GM19468 (cell line): ENCODE results near the gene NRG2.

ENCODE experiments used
- ATAC-seq: cut with Tn5 transposase; IDR thresholded peaks from one replicate; pipeline ENCODE4 v1.9.1; 2021; ENCODE audit warnings: mild to moderate bottlenecking, moderate library complexity, moderate number of reproducible peaks; ENCODE audit not compliant: unreplicated experiment; ENCODE audit errors: extremely low read depth

Gene NRG2

DNA sequence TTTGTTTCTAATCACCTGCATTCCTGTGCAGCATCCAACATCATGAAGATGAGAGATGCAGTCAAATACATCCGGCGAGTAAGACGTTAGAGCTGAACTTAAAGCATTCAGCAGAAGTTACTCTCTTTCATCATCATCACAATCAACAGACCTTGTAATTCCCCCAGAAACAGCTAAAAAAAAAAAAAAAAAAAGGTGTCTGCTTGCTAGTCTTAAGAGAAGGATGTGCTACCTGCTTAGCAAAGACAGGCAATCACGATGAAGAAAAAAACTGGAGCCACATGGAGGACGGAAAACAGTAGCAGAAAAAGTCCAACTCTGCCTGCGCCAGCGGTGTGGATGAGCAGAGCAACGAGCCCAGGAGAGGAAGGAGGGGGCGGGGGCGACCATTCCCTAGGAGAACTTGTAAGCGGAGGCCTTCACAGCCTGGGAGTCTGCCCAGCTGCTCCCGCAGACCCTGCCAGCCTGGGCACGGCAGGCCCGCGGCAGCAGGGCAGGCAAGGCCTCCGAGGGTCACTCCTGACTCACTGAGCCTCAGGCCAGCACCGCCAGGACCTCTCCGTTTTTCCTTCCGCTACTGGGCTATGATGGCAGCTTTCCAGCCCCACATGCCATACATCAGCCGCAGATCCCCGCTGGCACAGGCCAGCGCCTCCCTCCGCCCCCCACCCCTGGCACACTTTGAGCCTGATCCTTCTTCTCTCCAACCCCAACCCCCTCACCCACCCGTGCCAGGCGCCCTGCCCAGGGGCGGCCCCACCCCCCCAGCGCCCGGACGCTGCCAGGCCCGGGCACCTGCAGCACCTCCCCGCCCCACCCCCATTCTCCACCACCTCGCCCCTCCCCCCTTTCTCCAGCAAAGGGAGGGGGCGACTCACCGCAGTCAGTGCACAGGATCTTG, 1.4 kb downstream of the NRG2 start:
- ATAC-seq, result no peak

DNA sequence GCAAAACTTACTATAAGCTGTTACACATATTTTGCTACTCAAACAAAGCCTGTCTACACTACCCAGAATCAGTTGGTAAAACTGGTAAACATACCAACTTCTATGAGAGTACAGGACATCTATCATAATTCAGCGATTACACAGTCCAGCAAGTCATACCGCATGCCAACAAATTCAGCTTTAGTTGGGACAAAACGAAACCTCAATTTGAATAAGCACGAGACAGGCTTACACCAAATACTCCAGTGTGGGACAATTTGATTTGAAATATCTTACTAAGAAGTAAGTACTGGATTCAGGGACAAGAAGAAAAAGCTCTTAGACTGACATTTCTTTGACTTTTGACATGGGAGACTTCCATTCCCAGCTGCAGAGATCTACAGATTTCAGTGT, 2.0 kb downstream of the NRG2 start:
- ATAC-seq, result no peak

DNA sequence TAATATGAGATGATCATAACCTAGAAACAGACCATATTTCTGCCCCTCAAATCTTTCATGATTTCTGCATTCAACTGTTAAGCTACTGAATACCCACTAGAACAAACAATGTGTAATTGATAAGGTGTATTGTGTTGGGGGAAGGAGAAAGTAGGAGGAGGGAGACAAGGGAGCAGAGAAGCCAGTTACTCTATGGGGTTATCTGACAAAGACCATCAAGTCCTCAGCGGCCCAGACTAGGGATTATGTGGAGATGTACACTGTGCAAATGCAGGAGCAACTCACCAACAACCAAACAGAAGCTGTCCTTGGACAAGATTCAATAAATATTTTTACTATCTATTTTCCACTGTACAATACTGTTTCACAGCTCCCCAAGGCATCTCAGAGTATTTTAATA, 2.7 kb downstream of the NRG2 start:
- no peak for ATAC-seq

DNA sequence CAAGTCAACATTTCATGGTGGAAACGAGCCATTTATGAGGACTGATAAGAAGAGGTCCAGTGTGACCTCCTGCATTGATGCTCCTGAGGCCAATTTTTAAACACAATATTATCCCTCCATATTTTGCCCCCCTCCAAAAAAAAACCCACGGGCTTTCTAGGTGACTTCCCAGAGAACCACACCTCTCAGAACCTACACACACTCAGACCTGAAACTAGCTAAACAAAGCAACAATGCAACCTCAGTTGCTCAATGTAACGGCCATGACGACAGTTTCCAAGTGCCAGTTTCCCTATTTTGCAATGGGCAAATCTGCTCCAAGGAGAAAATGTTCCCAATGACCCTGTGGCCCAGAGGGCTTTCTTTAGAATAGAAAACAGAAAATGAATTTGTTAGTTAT, 3.5 kb downstream of the NRG2 start:
- ATAC-seq, result no peak

DNA sequence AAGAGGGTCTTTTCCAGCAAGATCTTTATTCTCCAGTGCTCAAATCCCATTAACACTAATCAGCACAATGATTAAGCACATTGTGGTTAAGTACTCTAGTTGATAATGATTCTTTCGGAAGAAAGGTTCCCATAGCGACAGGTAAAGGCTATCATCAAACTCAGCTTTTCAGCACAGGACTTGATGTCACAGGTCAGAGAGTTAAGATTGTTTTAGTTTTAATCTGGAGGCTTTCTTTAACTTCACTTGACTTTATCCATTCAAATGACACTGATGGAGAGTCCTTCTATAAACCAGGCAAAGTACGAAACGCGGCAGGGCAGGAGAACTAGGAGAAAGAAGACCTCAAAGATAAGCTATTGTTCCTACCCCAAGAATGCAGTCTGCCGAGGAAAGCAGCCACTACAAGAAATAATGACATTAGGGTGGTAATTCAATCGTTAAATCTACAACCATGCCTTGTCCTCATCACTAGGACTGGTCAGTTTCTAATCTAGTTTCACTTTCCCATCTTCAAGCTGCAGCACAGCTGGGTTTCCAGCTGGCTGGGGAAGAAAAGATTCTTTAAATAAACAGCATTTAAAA, 4.6 kb downstream of the NRG2 start:
- ATAC-seq, result no peak

DNA sequence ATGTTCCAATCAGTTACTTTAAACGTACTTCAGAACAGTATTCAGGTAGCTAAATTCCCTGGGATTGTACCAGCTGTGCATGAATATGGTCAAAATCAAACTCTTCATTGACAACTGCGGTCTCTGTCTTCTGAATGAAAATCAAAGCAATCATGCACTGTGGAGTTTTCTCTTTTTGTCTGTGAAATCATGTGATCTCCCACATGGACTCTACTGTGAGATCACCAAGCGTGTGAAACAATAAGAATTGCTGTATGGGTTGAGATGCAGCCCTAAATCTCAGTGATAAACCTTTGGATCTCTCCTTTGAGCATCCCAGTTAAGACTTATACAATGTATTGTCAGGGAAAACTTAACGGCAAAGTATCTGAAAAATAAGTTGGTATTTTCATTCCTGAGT, 6.1 kb downstream of the NRG2 start:
- ATAC-seq, result no peak

DNA sequence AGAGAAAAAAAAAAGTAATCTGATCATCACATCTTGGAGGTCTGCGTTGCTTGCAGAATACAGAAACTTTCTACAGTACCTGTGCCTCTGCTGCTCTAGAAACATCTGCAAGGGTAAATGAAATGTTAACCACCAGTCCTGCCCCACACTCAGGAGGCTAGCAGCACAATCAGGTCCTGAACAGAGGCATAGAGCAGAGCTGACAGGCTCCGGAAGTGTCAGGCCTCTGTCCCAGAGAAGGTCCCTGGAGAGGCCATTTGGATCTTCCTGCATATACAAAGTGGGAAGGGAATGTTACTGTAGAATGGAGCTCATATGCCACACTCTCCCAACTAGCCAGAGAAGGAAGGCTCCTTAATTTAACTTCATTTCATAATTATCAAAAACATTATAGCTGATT, 7.2 kb downstream of the NRG2 start:
- ATAC-seq, result no peak

DNA sequence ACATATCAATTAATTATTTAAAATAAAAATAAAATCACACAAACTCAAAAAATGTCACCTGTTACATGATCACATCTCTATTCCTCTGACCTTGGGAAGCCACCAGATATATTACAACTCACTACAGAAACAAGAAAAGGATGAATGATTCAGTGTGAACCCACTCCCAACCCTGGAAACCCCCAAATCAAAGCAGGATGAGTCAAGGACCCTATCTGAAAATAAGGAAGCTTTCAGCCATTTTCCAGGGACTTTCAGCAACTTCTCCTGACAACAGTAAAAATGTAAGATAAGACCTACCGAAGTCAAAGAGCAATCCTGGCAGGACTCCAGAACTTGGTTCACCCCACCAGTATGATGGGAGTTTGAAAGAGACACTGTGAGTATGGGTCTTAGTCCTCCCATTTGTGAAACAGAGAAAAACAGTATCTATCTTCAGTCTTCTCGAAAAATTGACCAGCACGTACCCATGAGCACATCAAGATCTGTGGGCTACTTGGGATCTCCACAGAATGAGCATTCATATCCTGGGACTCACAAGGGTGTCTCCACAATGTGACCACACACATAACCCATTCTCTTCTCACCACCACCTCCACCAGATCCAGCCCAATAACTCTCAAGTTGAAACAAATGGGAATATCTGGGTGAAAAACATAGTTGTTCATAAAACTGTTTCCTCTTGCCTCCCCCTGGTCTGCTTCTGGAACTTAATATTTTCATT, 9.9 kb downstream of the NRG2 start:
- no peak for ATAC-seq

DNA sequence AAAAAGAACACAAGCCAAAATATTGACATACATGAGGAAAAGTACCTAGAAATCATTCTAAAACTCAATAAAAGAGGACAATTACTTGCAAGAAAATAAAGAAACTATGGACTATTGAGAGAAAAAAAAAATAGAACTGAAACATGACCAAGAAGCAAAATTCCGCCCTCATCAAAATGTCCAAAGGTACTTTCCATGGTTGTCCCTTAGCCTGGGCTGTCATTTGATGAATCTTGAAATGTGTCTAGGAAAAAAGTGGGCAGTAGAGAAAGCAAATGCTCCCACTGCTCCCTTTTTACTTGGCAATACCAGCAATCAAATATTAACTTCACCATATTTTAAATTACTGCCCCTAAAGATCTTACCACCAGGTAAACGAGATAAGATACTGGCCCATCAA, 10.8 kb downstream of the NRG2 start:
- ATAC-seq, result no peak

DNA sequence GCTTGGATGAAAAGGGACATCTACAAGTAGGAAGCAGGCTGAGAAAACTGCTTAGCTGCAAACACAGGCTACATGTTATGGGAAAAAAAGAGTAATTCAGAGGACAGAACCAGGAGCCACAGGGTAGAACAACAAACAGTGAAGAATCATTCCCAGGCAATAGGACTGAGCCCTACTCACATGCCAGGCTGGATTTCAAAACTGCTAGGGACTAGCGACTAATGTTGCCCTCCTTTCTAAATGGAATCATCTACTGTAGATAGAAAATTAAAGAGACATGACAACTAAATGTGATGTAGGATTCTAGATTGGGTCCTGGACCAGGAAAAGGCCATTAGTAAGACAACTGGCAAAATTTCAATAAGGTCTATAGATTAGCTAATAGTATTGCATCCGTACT, 15.3 kb downstream of the NRG2 start:
- ATAC-seq, result no peak

DNA sequence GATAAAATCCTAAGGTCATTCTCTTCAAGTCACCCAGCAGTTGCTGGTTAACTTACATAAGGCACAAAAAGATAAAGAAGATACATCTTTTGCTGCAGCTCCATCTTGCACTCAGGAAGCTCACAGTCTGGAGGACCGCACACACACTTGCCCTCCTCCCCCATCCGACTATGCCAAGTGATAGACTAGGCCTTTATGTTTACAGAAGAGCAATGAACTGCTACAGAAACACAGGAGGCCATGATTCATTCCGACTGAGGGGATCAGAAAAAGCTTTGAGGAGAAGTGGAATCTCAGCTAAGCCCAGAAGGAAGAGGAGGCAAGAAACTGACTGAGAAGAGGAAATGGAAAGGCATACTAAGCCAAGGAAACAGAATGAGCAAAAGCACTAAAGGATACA, 17.4 kb downstream of the NRG2 start:
- ATAC-seq, result no peak

DNA sequence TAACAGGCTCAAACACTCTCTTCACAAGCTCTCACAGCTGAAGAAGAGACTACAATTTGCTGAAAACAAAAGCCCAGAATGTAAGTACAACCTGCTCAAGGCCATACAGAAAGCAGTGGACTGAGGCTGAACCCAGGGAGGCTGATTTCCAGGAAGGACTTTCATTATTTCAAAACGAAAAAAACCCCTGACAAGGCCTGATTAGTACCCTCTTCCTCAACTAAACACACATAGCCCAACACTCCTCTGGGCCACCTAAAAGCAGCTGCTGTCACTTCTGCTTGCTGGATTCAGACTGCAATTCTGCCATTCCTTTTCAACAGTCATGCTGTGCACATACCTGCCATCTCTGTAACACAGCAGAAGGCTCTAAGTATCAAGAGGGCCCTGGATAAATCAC, 18.2 kb downstream of the NRG2 start:
- ATAC-seq, result no peak

DNA sequence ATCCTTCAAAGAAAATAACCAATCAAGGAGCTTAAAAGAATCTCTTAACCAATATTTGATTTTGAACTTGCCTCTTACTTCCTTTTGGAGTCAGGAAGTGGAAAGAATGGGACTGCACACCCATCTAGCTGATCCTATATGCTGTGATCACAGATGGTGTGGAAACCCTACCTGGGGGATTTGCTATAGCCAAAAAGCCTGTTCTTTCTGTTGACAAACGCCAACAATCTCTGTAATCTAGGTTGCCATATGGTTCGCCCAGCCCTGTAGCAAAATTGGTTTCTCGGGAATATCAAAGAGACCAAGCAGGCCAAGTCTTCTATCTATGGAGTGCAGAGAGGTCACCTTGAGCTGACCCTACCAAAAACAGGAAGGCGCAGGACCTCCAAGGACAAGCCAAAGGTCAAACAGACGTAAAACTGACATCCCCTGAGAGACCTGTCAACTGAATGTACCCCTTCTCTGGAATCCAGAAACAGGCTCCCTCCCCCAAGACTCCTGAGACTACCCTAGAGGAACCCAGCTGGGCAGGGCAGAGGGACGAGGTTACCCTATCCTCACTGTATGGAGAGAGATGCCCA, 19.4 kb downstream of the NRG2 start:
- ATAC-seq, result no peak

DNA sequence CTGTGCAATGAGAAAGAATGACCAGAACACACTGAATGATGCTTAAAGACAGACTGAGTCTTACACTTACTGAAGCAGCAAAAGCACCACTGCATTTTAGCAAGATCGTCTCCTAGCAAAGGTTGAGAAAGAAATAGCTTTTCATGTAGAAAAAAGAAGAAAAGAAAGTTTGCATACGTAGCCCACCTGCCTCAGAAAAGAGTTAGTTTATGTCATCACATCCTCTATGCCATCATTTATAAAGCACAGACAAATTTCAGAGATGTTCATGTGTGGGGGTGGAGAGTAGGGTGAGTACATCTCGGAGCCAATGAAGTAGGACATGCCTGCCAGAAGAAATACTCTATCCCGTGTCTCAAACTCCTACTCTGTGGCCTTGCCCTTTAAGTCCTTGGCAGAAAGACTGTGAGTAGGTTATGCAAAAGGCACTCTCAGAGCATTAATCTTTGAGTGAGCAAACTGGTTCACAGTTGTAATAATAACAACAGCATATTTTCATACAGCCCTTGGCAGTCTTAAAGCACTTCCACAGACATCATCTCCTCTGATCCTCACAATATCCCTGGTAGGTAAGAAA, 22.4 kb downstream of the NRG2 start:
- no peak for ATAC-seq

DNA sequence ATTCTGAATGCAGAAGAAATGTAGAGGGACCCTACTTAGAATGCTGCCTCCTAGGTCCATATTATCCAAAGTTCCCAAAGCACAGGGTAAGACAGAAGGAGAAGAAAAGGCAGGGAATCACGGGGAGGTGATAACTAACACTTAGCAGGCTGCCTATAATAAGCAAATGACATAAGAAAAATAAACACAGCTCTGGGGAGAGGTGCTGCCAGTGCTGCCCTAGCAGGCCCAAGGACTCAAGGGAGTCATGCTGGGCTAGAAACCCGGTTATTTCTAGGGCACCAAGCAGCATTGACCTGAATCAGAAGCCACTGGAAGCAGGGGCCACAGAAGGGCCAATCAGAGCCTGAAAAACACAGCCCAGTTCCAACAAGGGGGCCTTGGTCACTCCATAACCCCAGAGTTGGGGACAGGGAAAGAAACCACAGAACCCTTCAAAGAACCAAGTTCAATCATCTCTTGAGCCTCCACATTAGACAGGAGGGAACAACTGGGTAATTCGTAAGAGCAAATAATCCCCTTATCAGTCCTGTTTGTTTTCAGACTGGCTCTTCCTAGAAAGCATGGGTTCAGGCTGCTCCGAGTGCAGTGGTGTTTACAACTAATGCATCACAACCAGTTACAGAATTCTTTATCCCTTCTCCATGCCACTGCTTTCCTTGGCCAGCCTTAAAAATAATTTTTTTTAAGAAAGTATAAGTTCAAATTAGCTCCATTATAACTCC, 24.0 kb downstream of the NRG2 start:
- ATAC-seq, result no peak

DNA sequence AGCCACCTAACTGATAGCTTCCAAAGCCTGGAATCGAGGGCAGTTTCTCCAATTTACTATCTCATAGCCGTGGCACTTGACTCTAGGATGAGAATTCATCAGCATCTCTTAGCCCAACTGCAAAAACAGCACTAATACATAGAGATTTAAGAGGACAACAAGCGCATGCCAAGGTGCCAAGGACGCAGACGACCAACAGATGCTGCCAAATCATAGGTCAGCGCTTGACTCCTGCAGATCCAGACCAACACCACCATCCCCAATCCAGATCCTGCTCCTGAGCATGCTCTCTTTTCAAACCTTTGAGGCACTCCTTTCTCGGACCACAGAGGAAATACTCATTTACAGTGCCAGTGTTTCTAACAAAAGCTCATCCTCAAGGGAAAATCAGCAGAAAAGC, 24.6 kb downstream of the NRG2 start:
- ATAC-seq, result no peak

DNA sequence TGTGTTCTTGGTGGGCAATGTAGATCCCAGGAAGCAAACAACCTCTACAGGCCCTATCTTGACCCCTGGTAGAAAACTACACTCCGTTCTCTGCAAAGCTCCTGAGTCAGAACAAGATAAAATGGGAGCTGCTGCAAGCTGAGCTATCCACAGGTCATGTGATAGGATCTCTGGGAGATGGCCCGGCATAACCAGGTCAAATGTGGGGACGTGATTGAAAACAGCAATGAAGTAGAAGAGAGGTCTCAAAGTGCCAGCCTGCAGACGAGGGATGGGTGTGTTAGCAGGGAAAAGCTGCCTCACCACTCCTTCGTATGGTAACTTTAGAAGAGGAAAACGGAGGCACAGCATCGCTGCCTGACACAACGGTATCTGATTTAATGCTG, 25.0 kb downstream of the NRG2 start:
- no peak for ATAC-seq

DNA sequence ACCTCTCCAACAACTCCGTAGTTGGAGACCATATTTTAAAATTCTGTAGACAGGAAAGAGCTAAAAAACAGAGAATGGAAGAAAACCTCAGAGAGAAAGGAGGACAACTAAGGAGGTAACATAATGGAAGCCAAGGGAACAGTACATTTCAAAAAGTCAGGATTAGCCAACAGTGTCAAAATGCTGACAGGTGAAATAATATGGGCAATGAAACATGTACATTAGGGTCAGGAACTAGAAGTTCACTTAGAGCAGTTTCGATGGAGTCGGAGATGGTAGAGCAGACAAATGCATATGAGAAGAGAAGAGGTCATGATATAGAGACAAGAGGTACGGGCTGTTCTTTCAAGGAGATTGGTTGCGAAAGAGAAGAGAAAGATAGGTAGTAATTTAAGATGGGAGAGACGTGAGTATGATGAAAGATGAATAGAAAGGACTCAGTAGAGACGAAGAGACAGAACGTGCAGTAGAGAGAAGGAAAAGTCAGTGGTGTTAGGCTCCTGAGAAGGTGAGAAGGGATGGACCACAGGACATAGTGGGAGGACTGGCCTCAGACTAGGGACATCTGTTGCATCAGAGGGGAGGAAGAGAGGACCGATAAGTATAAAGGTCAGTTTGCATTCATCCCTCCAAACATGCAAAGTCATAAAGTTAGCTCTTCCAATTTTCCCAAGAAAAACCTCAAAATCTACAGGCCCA, 25.6 kb downstream of the NRG2 start:
- ATAC-seq, result no peak

DNA sequence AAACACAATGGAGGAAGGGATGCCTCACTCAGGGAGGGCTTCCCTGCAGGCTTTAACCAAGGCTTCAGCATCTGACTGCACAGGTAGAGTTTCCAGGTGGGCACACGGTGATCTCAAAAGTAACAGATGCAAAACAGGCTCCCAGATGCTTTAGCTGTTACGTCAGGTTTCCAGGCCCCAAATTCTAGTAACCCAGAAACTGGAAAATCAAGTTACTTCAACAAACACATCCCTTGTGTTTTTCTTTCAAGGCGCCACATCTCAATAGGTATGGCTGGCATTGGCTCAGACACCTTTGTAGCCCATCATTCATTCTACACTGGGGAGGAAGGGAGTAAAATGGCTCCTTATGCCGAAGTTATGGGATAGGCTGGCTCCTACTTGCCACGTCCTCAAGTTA, 27.4 kb downstream of the NRG2 start:
- ATAC-seq, result no peak
